H9 (cell line): ENCODE results near the gene USE1. TPM values are rescaled to one million over a fixed set of nuclear protein-coding genes. Genes with fewer than 3 reads are reported as not detected.

Experiments
- DNase-seq: peaks from one replicate; pipeline ENCODE4 v3.0.0-alpha.2; 2017
- H2AFZ ChIP-seq: one replicate; pipeline ENCODE4 v1.6.1; 2013; ENCODE audit warnings: mild to moderate bottlenecking, low read length, control low read depth, moderate library complexity
- H2AK5ac ChIP-seq: 2 replicates; pipeline ENCODE4 v1.6.1; 2013; ENCODE audit warnings: low read length, control low read depth, mixed read lengths; ENCODE audit not compliant: insufficient read length
- H2BK120ac ChIP-seq: one replicate; pipeline ENCODE4 v1.6.1; 2013; ENCODE audit warnings: low read depth, mild to moderate bottlenecking, low read length, control low read depth, inconsistent platforms; ENCODE audit not compliant: poor library complexity, severe bottlenecking
- H2BK12ac ChIP-seq: 2 replicates; pipeline ENCODE4 v1.6.1; 2013; ENCODE audit warnings: low read length, control low read depth, mixed read lengths, low read depth; ENCODE audit not compliant: insufficient read length
- H2BK15ac ChIP-seq: 2 replicates; pipeline ENCODE4 v1.6.1; 2013; ENCODE audit warnings: low read depth, low read length, control low read depth
- H2BK20ac ChIP-seq: one replicate; pipeline ENCODE4 v1.6.1; 2013; ENCODE audit warnings: low read depth, mild to moderate bottlenecking, low read length, control low read depth, inconsistent platforms; ENCODE audit not compliant: poor library complexity, severe bottlenecking
- H2BK5ac ChIP-seq: 2 replicates; pipeline ENCODE4 v1.6.1; 2013; ENCODE audit warnings: low read length, control low read depth, mixed read lengths; ENCODE audit not compliant: insufficient read length
- H3K14ac ChIP-seq: 2 replicates; pipeline ENCODE4 v1.6.1; 2013; ENCODE audit warnings: low read length, control low read depth; ENCODE audit not compliant: insufficient read depth
- H3K18ac ChIP-seq: 2 replicates; pipeline ENCODE4 v1.6.1; 2013; ENCODE audit warnings: low read depth, mild to moderate bottlenecking, mixed read lengths, low read length, control low read depth; ENCODE audit not compliant: insufficient read length
- H3K23ac ChIP-seq: 2 replicates; pipeline ENCODE4 v1.6.1; 2013; ENCODE audit warnings: low read length, control low read depth, mixed read lengths, low read depth; ENCODE audit not compliant: insufficient read length
- H3K23me2 ChIP-seq: 2 replicates; pipeline ENCODE4 v1.6.1; 2013; ENCODE audit warnings: low read depth, mild to moderate bottlenecking, mixed read lengths, low read length, control low read depth; ENCODE audit not compliant: insufficient read length, poor library complexity, severe bottlenecking
- H3K27ac ChIP-seq: 2 replicates; pipeline ENCODE4 v1.5.1; 2013; ENCODE audit warnings: low read length, control low read depth, mixed read lengths, low read depth; ENCODE audit not compliant: insufficient read length
- H3K27me3 ChIP-seq: 2 replicates; pipeline ENCODE4 v1.6.1; 2013; ENCODE audit warnings: low read length, control low read depth, inconsistent platforms; ENCODE audit not compliant: insufficient read depth
- H3K4ac ChIP-seq: 2 replicates; pipeline ENCODE4 v1.6.1; 2013; ENCODE audit warnings: low read depth, mild to moderate bottlenecking, control low read depth, inconsistent platforms, low read length, moderate library complexity
- H3K4me1 ChIP-seq: 2 replicates; pipeline ENCODE4 v1.6.1; 2013; ENCODE audit warnings: low read length, control low read depth, inconsistent platforms; ENCODE audit not compliant: insufficient read depth
- H3K4me2 ChIP-seq: 2 replicates; pipeline ENCODE4 v1.6.1; 2013; ENCODE audit warnings: low read length, control low read depth, mixed read lengths; ENCODE audit not compliant: insufficient read length, insufficient read depth
- H3K56ac ChIP-seq: 2 replicates; pipeline ENCODE4 v1.6.1; 2013; ENCODE audit warnings: low read depth, mild to moderate bottlenecking, mixed read lengths, low read length, control low read depth; ENCODE audit not compliant: insufficient read length
- H3K79me1 ChIP-seq: 2 replicates; pipeline ENCODE4 v1.6.1; 2013; ENCODE audit warnings: low read depth, mild to moderate bottlenecking, moderate library complexity, low read length, control low read depth, inconsistent platforms; ENCODE audit not compliant: insufficient read depth, poor library complexity, severe bottlenecking
- H3K79me2 ChIP-seq: 2 replicates; pipeline ENCODE4 v1.6.1; 2013; ENCODE audit warnings: low read length, control low read depth, inconsistent platforms; ENCODE audit not compliant: insufficient read depth
- H3K9ac ChIP-seq: 2 replicates; pipeline ENCODE4 v1.6.1; 2013; ENCODE audit warnings: low read length, control low read depth, mixed read lengths; ENCODE audit not compliant: insufficient read length; ENCODE audit errors: extremely low read depth
- H3K9me3 ChIP-seq: one replicate; pipeline ENCODE4 v1.6.1; 2013; ENCODE audit warnings: low read depth, low read length, inconsistent platforms; ENCODE audit not compliant: control insufficient read depth
- H3T11ph ChIP-seq: one replicate; pipeline ENCODE4 v1.6.1; 2013; ENCODE audit warnings: mild to moderate bottlenecking, low read length, control low read depth, inconsistent platforms
- H4K20me1 ChIP-seq: one replicate; pipeline ENCODE4 v1.6.1; 2013; ENCODE audit not compliant: control insufficient read depth, insufficient read length, insufficient read depth
- H4K5ac ChIP-seq: 2 replicates; pipeline ENCODE4 v1.6.1; 2013; ENCODE audit warnings: low read depth, mild to moderate bottlenecking, mixed read lengths, low read length, control low read depth; ENCODE audit not compliant: insufficient read length
- H4K8ac ChIP-seq: replicated peaks from 2 replicates; pipeline ENCODE4 v1.6.1; 2013; ENCODE audit warnings: low read length, control low read depth, mixed read lengths, low read depth; ENCODE audit not compliant: insufficient read length
- H4K91ac ChIP-seq: 2 replicates; pipeline ENCODE4 v1.6.1; 2013; ENCODE audit warnings: low read depth, mild to moderate bottlenecking, moderate library complexity, mixed read lengths, low read length, control low read depth; ENCODE audit not compliant: insufficient read length
- H3K27ac Mint-ChIP-seq, 3 experiments: 2 replicates in 2 of 3; 3 replicates in 1 of 3; pipeline ENCODE4 v1.8.0; 2020 to 2021; ENCODE audit warnings: mixed read lengths in 3 of 3, mild to moderate bottlenecking in 1 of 3, moderate library complexity in 1 of 3
- H3K27me3 Mint-ChIP-seq: 2 replicates; pipeline ENCODE4 v1.8.0; 2021; ENCODE audit warnings: low read depth, mild to moderate bottlenecking, moderate library complexity, mixed read lengths
- H3K36me3 Mint-ChIP-seq, 3 experiments: 2 replicates in 2 of 3; 3 replicates in 1 of 3; pipeline ENCODE4 v1.8.0; 2020 to 2021; ENCODE audit warnings: low read depth in 3 of 3, mixed read lengths in 3 of 3; ENCODE audit not compliant: insufficient read depth in 1 of 3
- H3K4me1 Mint-ChIP-seq, 2 experiments: 2 replicates each; pipeline ENCODE4 v1.8.0; 2020; ENCODE audit warnings: mixed read lengths in 2 of 2
- H3K4me3 Mint-ChIP-seq, 2 experiments: 2 replicates in 1 of 2; 3 replicates in 1 of 2; pipeline ENCODE4 v1.8.0; 2020 to 2021; ENCODE audit warnings: mild to moderate bottlenecking in 2 of 2, mixed read lengths in 2 of 2, moderate library complexity in 1 of 2
- H3K9me3 Mint-ChIP-seq, 2 experiments: 2 replicates in 1 of 2; 3 replicates in 1 of 2; pipeline ENCODE4 v1.8.0; 2020; ENCODE audit warnings: mild to moderate bottlenecking in 2 of 2, mixed read lengths in 2 of 2, moderate library complexity in 1 of 2
- CTCF ChIP-seq: fragments of 200-600 bp; sonication (generic); conservative IDR thresholded peaks from 3 replicates; pipeline ENCODE4 v1.8.0; 2021; ENCODE audit warnings: antibody characterized with exemption, mild to moderate bottlenecking
- WGBS: extraction: QIAGEN DNeasy Blood & Tissue Kit; methylation state at CpG from one replicate; pipeline ENCODE4 v1.1.7; 2013; ENCODE audit warnings: missing lambda C conversion rate, low lambda C conversion rate, mixed read lengths; ENCODE audit not compliant: insufficient read length; ENCODE audit errors: extremely low coverage; 5-methylcytosine and 5-hydroxymethylcytosine counted together
- total RNA-seq: library from RNA; stranded (reverse); gene quantifications from 2 replicates; pipeline ENCODE4 v1.2.1, GENCODE V29; 2021

Gene USE1
- total RNA-seq, 1 experiment from 2014 or later: 16.2 TPM

- no peaks in the 10 kb centered on the region for H3K9me3 Mint-ChIP-seq
- no CpG with 5 or more reads among the region's 58 CpGs for WGBS
- Histone ChIP-seq H3K56ac (no peak overlapping the region), H2BK12ac (no peak overlapping the region), H2BK120ac (no peak overlapping the region), H3K27ac (no peak overlapping the region), H3K14ac (no peak overlapping the region), H3K4ac (no peak overlapping the region), H3K9ac (no peak overlapping the region), H2BK15ac (no peak overlapping the region), H2BK5ac (no peak overlapping the region), H3K4me2 (no peak overlapping the region), H4K5ac (no peak overlapping the region), H3K27me3 (no peaks in the 10 kb centered on the region), H4K91ac (no peak overlapping the region), H4K20me1 (peaks cover 2% of the 10 kb centered on the region), H3T11ph (no peak overlapping the region), H2AFZ (no peak overlapping the region), H2AK5ac (no peak overlapping the region), H3K79me2 (no peaks in the 10 kb centered on the region), H3K79me1 (no peaks in the 10 kb centered on the region), H3K9me3 (no peaks in the 10 kb centered on the region), H4K8ac (no peak overlapping the region), H3K23ac (no peak overlapping the region), H3K23me2 (peaks cover 5% of the 10 kb centered on the region), H3K18ac (no peak overlapping the region), H3K4me1 (no peaks in the 10 kb centered on the region; the same call in 1 of the 2 replicates), H2BK20ac (no peak overlapping the region)
- DNase-seq: no peak
- H3K27me3 Mint-ChIP-seq: no peaks in the 10 kb centered on the region
- no peak overlapping the region for H3K4me3 Mint-ChIP-seq
- peaks cover 12 to 26% of the 10 kb centered on the region in 2 experiments for H3K4me1 Mint-ChIP-seq
- H3K27ac Mint-ChIP-seq: peak overlapping the region in 1 of 3 experiments; percentile 76; a peak in 1 of 7 replicates
- peaks cover 8 to 39% (median 31%) of the 10 kb centered on the region in 3 experiments; a peak in 6 of 7 replicates for H3K36me3 Mint-ChIP-seq
- no peak for TF ChIP-seq CTCF
Measured at GRCh38 chr19:17211547-17212446, 3.4 kb upstream of the USE1 start.
